Inflammatory macrophage (primary cell): ENCODE data around the gene LIN7B.
"Not testable (repeated sequence)": the region's sequence is repeated elsewhere in the genome, so short reads cannot be mapped to it uniquely, and the experiment has no call there.

Experiments
- DNase-seq, 2 donors: peaks; one replicate each; pipeline ENCODE4 v3.0.0-alpha.2; 2020 to 2022

The LIN7B gene

GRCh38 chr19:49119411-49120324 lies 5.5 kb downstream of the LIN7B start, which contains the start of gene PPFIA3:
Gene PPFIA3 (plus strand): TSS chr19:49119544. CDS start chr19:49127874, 8,330 bp downstream.
- peak; percentile 33 to 64 for DNase-seq

- DNase-seq: no peak
These were observed 6.1 kb downstream of the LIN7B start for GRCh38 chr19:49120325-49120683.

- DNase-seq: no peak
These were observed 6.7 kb downstream of the LIN7B start for GRCh38 chr19:49120868-49121267.

GRCh38 chr19:49121841-49122240 lies 7.7 kb downstream of the LIN7B start:
- DNase-seq: not testable (repeated sequence)

- not testable (repeated sequence) for DNase-seq
These were observed 9.1 kb downstream of the LIN7B start for GRCh38 chr19:49123285-49123684.

- no peak for DNase-seq
These were observed 11.0 kb downstream of the LIN7B start for GRCh38 chr19:49125025-49125731.

- no peak for DNase-seq
These were observed 12.4 kb downstream of the LIN7B start for GRCh38 chr19:49126575-49126974.

GRCh38 chr19:49127225-49127624 lies 13.1 kb downstream of the LIN7B start:
- DNase-seq: not testable (repeated sequence)

GRCh38 chr19:49127674-49128544 lies 13.7 kb downstream of the LIN7B start:
- DNase-seq: peak; percentile 96 to 97

- DNase-seq: no peak
These were observed 14.5 kb downstream of the LIN7B start for GRCh38 chr19:49128545-49129237.

GRCh38 chr19:49129238-49129583 lies 15.0 kb downstream of the LIN7B start:
- DNase-seq: no peak

GRCh38 chr19:49130325-49130724 lies 16.2 kb downstream of the LIN7B start:
- no peak for DNase-seq

GRCh38 chr19:49132974-49133609 lies 18.9 kb downstream of the LIN7B start:
- DNase-seq: no peak

GRCh38 chr19:49133621-49134454 lies 19.7 kb downstream of the LIN7B start:
- DNase-seq: peak; percentile 13 to 26

- no peak for DNase-seq
These were observed 21.5 kb downstream of the LIN7B start for GRCh38 chr19:49135686-49136085.

GRCh38 chr19:49136771-49137171 lies 22.6 kb downstream of the LIN7B start:
- no peak for DNase-seq

GRCh38 chr19:49140951-49141350 lies 26.8 kb downstream of the LIN7B start:
- DNase-seq: no peak

GRCh38 chr19:49141352-49141751 lies 27.2 kb downstream of the LIN7B start:
- no peak for DNase-seq

- peak; percentile 46 to 54 for DNase-seq
These were observed 28.7 kb downstream of the LIN7B start for GRCh38 chr19:49142866-49143335.

GRCh38 chr19:49145573-49146407 lies 31.6 kb downstream of the LIN7B start:
- peak; percentile 69 to 70 for DNase-seq
